HG03571 (cell line): ENCODE measurements around the gene RASIP1.
"Not testable (repeated sequence)": the region's sequence is repeated elsewhere in the genome, so short reads cannot be mapped to it uniquely, and the experiment has no call there.

Source experiments
- ATAC-seq: cut with Tn5 transposase; IDR thresholded peaks from one replicate; pipeline ENCODE4 v1.9.1; 2021; ENCODE audit not compliant: unreplicated experiment

The RASIP1 gene

GRCh38 chr19:48713041-48713863, 27.2 kb downstream of the RASIP1 start:
- ATAC-seq: no peak

- ATAC-seq: no peak
These were observed 29.2 kb downstream of the RASIP1 start for GRCh38 chr19:48711106-48711662.

DNA sequence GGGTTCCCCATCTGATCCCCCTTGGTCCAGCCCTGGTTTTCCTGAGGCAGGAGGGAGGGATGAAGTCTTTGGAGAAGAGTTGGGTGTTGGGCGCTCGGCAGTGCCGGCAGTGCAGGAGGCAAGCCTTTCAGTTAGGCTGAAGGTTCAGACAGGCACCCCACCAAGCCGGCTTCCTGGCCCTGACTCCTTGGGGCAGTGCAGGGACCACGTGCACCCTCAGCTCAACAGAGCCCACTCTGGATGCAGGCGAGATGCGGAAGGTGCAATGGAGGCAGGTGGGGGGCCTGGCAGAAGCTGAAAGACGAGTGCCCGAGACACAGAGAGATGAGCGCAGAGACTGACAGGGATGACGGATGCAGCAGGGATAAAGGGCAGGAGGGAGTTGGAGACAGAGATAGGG, 31.9 kb downstream of the RASIP1 start:
- no peak for ATAC-seq

GRCh38 chr19:48705431-48705830, 35.0 kb downstream of the RASIP1 start:
- ATAC-seq: no peak

- no peak for ATAC-seq
These were observed 37.1 kb downstream of the RASIP1 start for GRCh38 chr19:48703316-48703715.

GRCh38 chr19:48702701-48703100, 37.7 kb downstream of the RASIP1 start:
- no peak for ATAC-seq

- ATAC-seq: no peak
These were observed 42.4 kb downstream of the RASIP1 start for GRCh38 chr19:48698046-48698445.

GRCh38 chr19:48696353-48697010, 43.9 kb downstream of the RASIP1 start:
- ATAC-seq: no peak

DNA sequence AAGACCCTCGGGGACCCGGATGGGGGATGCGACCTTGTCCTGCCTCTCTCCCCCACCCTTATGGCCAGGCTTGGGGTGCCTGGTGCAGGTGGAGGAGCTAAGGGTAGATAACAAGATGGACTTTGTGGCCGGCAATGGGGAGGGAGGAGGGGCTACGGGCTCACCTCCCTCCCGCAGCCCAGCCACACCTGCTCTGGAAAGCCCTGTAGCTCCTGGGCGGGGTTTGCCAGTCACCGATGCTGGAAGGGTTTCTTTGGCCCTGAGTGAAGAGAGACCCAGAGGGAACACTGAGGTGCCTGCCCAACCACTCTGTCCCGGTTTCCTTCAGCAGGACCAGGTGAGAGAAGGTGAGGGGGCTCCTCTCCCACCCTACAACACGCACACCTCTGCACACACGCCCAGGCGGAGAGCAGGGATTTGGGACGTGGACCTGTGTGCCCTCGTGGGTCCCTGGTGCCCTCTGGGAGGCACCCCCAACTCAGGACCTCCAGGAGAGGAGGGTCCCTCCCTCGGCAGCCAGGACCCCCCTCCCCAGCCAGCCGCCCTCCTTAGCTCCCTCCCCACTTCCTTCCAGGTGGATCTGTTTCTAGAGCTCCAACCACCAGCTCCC, 44.6 kb downstream of the RASIP1 start, which contains the start of gene FUT2:
Gene FUT2 (plus strand): TSS at position 229 of the 610 bp plus-strand sequence. CDS start 6,986 bp downstream, outside the sequence.
- no peak for ATAC-seq

DNA sequence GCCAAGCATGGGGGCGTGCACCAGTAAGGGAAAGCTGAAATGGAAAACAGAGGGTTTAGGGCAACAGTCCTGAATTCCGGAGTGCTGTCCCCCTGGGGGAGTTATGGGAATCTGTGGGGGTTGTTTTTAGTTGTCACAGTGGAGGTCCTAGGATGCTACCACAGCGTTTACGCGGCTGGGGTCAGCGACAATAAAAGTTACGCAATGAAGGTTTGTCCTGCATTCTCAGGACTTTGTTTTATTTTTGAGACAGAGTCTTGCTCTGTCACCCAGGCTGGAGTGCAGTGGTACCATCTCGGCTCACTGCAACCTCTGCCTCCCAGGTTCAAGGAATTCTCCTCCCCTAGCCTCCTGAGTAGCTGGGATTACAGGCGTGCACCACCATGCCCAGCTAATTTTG, 46.8 kb downstream of the RASIP1 start:
- ATAC-seq: not testable (repeated sequence)

DNA sequence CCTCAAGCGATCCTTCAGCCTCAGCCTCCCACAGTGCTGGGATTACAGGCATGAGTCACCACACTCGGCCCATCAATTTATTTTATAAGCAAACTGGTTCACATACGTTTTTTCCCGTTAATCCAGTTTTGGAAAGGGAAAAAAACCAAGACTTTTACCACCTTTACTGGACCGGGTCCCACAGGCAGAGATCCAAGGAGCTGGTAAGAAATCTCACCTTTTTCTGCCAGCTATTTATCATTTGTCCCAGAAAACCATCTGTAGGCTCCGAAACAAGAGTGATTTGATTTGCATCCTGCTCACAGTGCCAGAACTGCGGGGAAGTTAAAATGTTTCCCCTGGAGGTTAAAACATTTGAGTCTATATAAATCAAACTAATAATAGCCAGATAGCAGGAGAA, 51.0 kb downstream of the RASIP1 start:
- ATAC-seq: no peak

GRCh38 chr19:48687776-48688175, 52.6 kb downstream of the RASIP1 start:
- no peak for ATAC-seq

- ATAC-seq: not testable (repeated sequence)
These were observed 53.8 kb downstream of the RASIP1 start for GRCh38 chr19:48686637-48687036.

- ATAC-seq: no peak
These were observed 54.3 kb downstream of the RASIP1 start for GRCh38 chr19:48686088-48686487.

DNA sequence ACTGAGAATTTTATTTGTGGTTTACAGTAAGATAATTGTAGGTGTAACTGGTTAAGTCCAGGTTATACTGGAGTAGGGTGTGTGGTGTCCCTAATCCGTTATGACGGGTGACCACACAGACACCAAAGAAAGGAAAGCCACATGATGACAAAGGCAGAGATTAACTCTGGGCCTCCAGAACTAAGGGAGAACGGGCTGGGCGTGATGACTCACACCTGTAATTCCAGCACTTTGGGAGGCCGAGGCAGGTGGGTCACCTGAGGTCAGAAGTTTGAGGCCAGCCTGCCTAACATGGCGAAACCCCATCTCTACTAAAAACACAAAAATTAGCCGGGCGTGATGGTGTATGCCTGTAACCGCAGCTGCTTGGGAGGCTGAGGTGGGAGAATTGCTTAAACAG, 54.8 kb downstream of the RASIP1 start:
- no peak for ATAC-seq

DNA sequence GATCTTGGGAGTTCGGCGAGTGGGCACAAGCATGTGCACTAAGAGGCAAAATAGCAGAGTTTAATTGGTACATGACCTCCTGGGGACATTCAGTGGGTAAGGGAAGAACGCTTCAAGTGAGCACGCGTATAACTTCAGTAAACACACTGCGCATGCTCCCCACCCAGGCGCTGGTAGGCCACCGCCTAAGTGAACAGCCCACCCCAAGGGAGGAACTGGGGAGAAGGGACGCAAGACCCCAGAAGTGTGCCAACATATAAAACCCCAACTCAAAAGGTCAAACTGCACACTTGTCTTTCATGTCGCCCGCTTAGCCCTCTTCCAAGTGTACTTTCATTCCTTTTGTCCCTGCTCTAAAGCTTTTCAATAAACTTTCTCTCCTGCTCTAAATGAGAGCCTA, 57.1 kb downstream of the RASIP1 start:
- ATAC-seq: no peak

DNA sequence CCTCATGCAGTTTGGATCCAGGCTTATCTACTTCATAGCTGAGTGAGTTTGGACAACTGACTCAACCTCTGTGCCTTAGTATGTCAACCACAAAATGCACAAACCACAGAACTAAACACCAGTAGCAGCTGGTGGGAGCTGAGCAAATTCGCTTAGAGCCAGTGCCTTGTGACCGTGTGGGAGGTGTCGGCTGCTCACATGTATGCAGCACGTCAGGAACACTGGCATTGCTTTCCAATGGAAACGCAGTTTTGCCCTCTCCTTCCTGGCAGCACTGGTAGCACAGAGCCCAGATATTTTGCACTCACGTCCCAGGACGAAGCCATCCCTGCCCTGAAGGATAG, 59.3 kb downstream of the RASIP1 start:
- ATAC-seq: no peak

- no peak for ATAC-seq
These were observed 59.8 kb downstream of the RASIP1 start for GRCh38 chr19:48680436-48681126.

- not testable (repeated sequence) for ATAC-seq
These were observed 60.4 kb downstream of the RASIP1 start for GRCh38 chr19:48680006-48680405.

- ATAC-seq: no peak
These were observed 62.2 kb downstream of the RASIP1 start for GRCh38 chr19:48678201-48678600.

- no peak for ATAC-seq
These were observed 63.5 kb downstream of the RASIP1 start for GRCh38 chr19:48676887-48677286.
